OCI-LY7 (cell line): ENCODE measurements around the gene PHACTR2.

Experiments used
- EZH2phosphoT487 ChIP-seq: fragments of 200-600 bp; sonication (generic); IDR thresholded peaks from 2 replicates; pipeline ENCODE4 v1.6.1; 2018; ENCODE audit warnings: low read depth, borderline replicate concordance, mild to moderate bottlenecking, mixed run types, antibody characterized with exemption, low read length, moderate library complexity, mixed read lengths
- TF ChIP-seq, protein P1 (sequence below): fragments of 200-600 bp; sonication (generic); conservative IDR thresholded peaks from 2 replicates; pipeline ENCODE4 v1.5.1; 2014; ENCODE audit warnings: mild to moderate bottlenecking, antibody characterized with exemption, low read length, moderate library complexity, mixed read lengths

DNA sequence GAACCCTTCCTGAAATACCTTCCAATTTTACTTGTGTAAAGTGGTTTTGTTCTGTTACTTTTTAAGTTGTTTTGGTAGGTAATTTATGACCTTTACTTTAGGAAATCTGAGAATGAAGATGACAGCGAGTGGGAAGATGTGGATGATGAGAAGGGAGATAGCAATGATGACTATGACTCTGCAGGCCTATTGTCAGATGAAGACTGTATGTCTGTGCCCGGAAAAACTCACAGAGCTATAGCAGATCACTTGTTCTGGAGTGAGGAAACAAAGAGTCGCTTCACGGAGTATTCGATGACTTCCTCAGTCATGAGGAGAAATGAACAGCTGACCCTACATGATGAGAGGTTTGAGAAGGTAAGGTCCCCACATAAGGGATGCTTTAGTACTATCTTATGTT is 179.9 kb downstream of the PHACTR2 start:
- TF ChIP-seq, protein P1, sequence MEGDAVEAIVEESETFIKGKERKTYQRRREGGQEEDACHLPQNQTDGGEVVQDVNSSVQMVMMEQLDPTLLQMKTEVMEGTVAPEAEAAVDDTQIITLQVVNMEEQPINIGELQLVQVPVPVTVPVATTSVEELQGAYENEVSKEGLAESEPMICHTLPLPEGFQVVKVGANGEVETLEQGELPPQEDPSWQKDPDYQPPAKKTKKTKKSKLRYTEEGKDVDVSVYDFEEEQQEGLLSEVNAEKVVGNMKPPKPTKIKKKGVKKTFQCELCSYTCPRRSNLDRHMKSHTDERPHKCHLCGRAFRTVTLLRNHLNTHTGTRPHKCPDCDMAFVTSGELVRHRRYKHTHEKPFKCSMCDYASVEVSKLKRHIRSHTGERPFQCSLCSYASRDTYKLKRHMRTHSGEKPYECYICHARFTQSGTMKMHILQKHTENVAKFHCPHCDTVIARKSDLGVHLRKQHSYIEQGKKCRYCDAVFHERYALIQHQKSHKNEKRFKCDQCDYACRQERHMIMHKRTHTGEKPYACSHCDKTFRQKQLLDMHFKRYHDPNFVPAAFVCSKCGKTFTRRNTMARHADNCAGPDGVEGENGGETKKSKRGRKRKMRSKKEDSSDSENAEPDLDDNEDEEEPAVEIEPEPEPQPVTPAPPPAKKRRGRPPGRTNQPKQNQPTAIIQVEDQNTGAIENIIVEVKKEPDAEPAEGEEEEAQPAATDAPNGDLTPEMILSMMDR = no peak
- TF ChIP-seq EZH2phosphoT487 = no peak
